Pulmonary artery endothelial cell (primary cell): ENCODE data around the gene COL28A1. TPM values are rescaled to one million over a fixed set of nuclear protein-coding genes. Genes with fewer than 3 reads are reported as not detected.

Experiments
- DNase-seq: peaks from one replicate; pipeline ENCODE4 v3.0.0-alpha.2; 2011; ENCODE audit warnings: low read depth, low spot score
- total RNA-seq: library from RNA; depleted of rRNA; stranded (reverse); fragments of >200 nt; gene quantifications from 2 replicates; pipeline ENCODE4 v1.2.3, GENCODE V29; 2014

COL28A1 gene
- not detected in 2 replicates for total RNA-seq

GRCh38 chr7:7535691-7536090 is at the start of gene COL28A1:
Gene COL28A1 (minus strand): TSS chr7:7535873. CDS start chr7:7532875, 2,998 bp downstream.
- no peak for DNase-seq

DNA sequence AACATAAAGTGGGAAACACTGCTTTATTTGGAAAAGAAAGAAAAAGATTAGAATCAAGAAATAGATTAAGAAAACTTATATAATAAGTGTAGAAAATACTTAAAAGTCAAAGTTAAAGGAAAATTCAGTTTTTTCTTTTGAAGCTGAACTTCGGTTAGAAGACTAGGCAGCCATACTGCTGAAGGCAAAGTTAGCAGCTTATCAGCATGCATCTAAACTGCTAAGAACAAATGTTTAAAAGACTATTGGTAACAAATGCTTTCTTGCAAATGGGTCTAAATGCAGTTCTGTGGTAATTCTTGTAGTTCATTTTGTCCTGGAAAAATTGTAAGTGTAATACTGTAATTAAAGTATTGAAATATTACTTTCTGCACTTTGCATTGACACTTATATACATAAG is 49.0 kb upstream of the COL28A1 start:
- DNase-seq = no peak

- no peak for DNase-seq
Measured at GRCh38 chr7:7583731-7584130, 48.1 kb upstream of the COL28A1 start.

DNA sequence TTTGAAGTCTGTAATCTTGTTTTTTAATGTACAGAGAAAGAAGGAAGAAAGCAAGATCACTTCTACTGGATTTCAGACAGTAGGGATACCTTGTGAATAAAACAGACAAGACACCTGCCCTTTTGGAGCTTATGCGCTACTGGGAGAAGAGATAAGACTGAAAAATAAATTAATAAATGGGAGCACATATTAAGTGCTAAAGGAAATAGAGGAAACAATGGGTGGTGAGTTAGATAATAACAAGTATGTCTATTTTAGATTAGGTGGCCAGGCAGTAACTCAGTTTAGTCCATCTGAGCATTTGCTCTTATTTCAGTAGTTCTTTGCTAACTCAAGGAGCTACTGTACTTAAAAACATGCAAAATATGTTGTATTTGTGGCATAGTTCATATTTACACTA is 46.9 kb upstream of the COL28A1 start:
- no peak for DNase-seq

- DNase-seq = no peak
Measured at GRCh38 chr7:7581531-7582179, 46.0 kb upstream of the COL28A1 start.

DNA sequence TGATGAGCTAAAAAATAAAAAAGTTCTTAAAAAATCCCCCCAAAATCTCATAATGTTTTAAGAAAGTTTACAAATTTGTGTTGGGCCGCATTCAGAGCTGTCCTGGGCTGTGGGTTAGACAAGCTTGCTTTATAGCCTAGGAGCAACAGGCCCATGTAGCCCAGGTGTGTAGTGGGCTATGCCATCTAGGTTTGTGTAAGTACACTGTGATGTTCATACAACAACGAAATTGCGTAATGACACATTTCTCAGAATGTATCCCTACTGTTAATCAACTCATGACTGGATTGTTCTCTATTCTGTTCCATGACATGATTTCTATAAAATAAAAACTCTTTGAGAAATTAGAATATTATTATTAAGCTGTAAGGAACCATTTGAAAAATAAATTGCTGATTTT is 44.0 kb upstream of the COL28A1 start:
- no peak for DNase-seq

DNA sequence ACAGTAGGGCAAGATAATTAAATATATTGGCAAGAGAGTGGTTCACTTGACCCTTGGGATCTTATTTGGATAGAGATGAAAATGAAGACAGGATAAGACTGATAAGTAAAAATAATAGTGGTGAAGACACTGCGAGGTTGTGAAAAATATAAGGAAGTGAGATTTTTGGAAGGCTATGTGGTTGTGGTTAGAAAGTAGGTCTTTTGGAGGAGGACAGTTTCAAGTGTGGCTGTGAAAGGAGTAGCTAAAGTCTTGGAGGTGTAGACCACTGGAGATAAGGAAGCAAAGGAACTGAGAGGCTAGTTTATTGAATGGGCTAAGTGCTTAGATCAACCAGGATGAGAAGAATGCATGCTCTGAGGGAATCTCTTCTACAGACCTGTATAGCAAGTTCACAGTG is 42.2 kb upstream of the COL28A1 start:
- DNase-seq = no peak

GRCh38 chr7:7576344-7576743 is 40.7 kb upstream of the COL28A1 start:
- DNase-seq = no peak

DNA sequence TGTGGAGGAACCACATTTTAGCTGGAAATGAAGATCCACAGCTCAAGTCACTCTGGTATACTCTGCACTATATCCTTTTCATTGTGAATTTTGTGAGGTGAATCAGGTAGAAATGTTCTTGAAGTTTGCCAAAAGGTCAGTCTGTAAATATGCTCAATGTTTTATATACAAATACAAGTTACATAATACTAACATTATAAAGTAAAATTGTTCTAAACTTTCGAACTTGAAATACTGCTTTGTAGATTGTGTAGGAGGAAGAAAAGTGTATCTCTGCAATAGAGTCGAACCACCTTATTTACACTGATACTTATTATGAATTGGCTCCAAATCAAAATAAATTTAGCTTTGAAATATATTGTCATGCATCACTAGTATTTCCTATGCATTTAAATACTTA is 38.0 kb upstream of the COL28A1 start:
- DNase-seq = no peak

GRCh38 chr7:7570584-7570983 is 34.9 kb upstream of the COL28A1 start:
- no peak for DNase-seq

GRCh38 chr7:7569615-7570014 is 33.9 kb upstream of the COL28A1 start:
- DNase-seq = no peak

DNA sequence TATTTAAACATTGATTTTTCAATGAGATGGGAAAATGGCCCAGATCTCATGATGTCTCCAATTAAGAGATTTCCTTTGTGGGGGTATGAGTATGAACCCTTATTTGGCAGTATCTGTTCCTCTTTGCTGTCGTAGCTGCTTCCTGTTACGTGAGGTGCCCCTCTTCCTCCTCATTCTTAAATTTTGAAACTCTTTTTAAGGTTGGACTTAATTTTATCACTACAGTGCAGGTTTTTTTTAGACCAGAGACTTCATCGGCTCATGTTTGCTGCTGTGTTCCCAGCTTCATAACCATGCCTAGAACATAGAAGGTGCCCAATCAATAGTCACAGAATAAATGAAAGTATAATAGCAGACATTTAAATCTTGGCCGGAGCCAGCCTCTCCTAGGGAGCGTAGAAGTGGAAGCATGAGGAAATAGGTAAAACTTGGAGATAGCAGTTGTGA is 33.4 kb upstream of the COL28A1 start:
- DNase-seq = no peak

GRCh38 chr7:7568553-7568952 is 32.9 kb upstream of the COL28A1 start:
- DNase-seq = no peak

- DNase-seq = no peak
Measured at GRCh38 chr7:7567898-7568531, 32.3 kb upstream of the COL28A1 start.

DNA sequence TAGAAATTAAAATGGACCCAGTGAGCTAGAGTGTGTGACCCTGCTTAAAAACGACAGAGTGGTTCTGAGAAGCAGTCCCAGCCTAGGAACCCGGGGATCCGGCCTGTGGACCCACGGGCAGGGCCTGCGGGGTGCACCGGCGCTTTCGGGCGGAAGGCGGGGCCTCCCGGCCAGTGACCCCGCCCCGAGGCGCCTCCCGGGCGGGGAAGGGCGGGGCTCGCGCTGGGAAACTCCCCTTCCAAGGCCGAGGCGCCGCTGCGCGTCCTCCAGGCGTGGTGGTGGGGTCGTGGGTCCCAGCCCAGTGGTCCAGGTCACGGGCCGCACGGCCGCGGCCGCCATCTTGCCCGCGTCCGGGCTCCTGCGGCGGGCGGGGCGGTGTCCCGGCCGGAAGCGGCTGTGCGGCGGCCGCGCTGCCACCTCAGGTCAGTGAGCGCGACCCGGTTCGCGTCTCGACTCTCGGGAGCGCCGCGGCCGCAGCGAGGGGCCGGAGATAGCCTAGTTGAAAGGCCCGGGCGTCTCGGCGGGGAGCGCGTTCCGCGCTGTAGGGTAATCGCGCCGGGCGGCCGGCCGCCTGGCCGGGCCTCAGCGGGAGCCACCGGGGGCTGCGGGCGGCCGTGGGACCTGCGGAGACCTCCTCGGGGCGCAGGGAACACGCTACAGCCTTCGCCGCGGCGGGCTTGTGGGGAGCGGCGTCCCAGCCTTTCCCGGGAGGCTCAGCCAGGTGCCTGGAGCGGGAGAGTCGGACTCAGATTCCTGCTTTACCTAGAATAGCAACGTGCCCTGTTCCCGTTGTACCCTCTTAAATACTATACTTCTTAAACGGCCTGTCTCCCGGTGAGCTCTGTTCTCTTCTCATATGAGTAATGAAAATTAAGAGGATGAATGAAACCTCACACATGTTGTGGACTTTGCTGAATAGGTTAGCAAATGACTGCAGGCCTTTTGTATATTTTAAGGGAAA is 31.3 kb upstream of the COL28A1 start, which contains the start of gene MIOS:
Gene MIOS (plus strand): TSS at position 234 of the 961 bp plus-strand sequence. CDS start 5,592 bp downstream, outside the sequence.
- DNase-seq = peak; percentile 41

DNA sequence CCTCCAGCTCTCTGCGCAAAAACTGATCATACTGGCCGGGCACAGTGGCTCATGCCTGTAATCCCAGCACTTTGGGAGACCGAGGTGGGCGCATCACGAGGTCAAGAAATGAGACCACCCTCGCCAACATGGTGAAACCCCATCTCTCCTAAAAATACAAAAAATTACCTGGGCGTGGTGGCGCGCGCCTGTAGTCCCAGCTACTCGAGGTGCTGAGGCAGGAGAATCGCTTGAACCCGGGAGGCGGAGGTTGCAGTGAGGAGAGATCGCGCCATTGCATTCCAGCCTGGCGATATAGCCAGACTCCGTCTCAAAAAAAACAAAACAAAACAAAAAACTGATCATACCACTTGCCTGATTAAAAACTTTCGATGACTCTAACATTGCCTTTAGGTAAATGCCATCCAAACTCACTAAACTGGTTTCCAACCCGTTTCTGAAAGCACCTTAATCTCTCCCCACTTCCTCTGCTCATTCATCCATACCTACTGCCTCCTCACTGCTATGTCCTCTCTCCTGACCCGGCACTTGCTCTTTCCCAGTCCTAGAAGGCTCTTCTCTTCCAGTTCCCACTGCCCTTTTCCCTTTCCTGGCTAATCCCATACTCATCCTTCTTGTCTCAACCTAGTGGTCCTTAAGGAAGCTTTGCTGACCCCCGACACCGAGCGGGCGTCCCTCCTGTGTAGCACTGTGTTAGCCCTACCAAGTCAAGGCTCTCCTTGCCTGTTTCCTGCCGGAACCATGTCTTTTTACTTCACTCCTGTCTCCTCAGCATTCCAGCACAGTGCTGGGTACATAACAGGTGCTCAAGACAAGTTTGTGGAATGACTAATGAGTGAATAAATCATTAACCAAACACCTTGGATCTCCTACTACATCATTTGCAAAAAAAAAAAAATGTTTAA is 30.3 kb upstream of the COL28A1 start:
- no peak for DNase-seq

DNA sequence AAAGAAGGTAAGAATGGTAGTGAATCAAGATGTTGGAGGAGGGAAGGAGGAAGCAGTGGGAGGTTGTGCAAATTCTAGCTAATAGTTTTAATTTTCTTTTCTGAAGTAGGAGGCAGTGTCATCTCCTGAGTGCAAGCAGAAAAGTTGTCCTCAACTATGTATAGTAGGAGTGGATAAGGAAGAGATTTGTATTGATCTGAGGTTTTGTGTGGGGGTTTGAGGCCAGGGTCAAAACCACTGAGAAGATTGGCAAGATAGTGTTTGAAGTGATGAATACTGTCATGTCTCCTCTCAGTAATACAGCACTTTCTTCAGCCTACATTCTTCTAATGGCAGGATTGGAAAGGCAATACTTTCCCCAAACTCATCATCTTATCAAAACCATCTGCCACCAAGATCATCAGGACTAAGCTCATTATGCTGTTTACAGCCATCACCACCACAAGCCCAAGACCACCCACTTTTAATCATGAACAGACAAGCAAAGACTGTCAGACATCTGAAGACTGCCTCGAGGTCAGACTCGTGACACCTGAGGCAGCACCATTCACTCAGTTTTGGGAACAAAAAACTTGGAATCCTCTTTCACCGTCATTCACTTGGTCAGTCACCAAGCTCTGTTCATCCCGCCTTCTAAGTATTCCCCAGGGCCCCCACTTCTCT is 29.5 kb upstream of the COL28A1 start:
- DNase-seq = no peak

DNA sequence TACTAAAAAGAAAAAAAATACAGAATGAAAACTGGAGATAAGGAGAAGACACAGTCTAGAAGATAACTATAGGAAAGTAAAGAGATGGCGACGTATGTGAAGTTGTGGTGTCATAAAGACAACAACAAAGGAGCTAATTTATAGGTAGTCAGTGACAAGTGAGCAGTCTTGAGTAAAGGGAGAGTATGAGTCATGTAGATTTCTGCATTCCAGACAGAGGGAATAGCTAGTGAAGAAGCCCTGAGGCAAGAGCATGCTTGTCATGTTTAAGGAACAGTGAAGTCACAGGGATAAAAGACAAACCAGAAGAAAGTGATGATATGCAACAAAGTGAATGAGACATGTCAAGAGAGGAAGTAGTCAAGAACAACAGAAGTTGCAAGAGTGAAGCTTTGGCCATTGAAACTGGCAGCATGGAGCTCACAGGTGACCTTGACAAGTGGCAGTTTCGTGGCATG is 28.7 kb upstream of the COL28A1 start:
- DNase-seq = no peak

GRCh38 chr7:7563813-7564212 is 28.1 kb upstream of the COL28A1 start:
- DNase-seq = no peak

DNA sequence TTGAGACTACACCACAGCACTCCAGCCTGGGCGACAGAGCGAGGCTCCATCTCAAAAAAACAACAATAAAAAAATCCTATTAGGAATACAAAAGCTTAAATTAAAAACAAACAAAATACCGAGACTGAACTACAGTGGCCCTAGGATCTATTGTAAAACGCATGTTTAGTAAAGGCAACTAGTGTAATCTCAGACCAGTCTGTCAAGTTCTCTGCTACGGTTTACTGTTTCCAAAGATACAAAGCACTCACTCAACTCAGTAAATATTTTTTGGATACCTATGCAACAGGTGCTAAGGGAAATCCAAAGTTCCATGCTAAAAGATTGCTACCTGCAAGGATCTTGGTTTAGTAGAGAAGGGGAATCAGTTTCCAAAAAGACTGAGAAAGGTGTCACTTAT is 27.6 kb upstream of the COL28A1 start:
- no peak for DNase-seq
